GM18511 (cell line): ENCODE measurements around the gene TRAM2.

Source experiments
- ATAC-seq: cut with Tn5 transposase; IDR thresholded peaks from one replicate; pipeline ENCODE4 v1.9.1; 2021; ENCODE audit warnings: mild to moderate bottlenecking, moderate library complexity; ENCODE audit not compliant: unreplicated experiment

TRAM2 gene

GRCh38 chr6:52533491-52533890 lies 43.4 kb downstream of the TRAM2 start:
- no peak for ATAC-seq

DNA sequence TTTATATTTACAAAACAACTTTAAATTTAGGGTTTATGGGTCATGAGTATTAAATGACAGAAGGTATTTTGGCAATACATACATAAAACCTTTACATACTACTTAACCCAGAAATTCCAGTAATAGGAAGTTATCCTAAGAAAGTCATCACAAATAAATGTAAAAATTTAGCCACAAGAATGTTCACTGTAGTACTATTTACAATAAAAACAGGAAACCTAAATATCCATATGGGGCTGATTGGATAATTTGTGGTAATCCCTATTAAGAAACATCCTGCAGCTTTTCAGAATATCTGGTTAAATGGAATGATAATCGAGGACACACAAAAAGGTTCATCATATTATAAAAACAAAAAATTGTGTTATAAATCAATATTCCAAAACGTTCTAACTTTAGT lies 44.4 kb downstream of the TRAM2 start:
- ATAC-seq = no peak

GRCh38 chr6:52531834-52532233 lies 45.0 kb downstream of the TRAM2 start:
- ATAC-seq = no peak

- ATAC-seq = no peak
Observed at GRCh38 chr6:52531396-52531795, 45.5 kb downstream of the TRAM2 start.

GRCh38 chr6:52530351-52530750 lies 46.5 kb downstream of the TRAM2 start:
- ATAC-seq = no peak

DNA sequence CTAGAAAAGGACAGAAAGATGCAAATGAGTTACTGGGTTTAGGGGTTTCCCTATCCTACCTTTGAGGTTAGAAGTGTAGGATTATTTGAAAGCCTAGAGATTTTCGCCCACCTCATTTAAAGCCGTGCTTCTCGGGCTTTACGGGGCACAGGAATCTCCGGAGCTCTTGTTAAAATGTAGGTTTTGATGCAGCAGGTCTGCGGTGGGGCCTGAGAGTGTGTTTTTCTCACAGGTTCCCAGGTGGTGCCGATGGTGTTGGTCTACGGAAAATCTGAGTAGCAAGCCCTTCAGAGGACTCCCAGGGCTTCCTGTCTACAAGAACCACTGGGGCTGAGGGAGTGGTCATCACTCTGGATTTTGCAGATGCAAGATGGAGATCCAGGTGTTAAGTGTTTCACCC lies 47.5 kb downstream of the TRAM2 start:
- no peak for ATAC-seq

GRCh38 chr6:52527436-52527835 lies 49.4 kb downstream of the TRAM2 start:
- ATAC-seq = no peak

GRCh38 chr6:52526634-52527033 lies 50.2 kb downstream of the TRAM2 start:
- ATAC-seq = no peak

- ATAC-seq = no peak
Observed at GRCh38 chr6:52524918-52525317, 51.9 kb downstream of the TRAM2 start.

DNA sequence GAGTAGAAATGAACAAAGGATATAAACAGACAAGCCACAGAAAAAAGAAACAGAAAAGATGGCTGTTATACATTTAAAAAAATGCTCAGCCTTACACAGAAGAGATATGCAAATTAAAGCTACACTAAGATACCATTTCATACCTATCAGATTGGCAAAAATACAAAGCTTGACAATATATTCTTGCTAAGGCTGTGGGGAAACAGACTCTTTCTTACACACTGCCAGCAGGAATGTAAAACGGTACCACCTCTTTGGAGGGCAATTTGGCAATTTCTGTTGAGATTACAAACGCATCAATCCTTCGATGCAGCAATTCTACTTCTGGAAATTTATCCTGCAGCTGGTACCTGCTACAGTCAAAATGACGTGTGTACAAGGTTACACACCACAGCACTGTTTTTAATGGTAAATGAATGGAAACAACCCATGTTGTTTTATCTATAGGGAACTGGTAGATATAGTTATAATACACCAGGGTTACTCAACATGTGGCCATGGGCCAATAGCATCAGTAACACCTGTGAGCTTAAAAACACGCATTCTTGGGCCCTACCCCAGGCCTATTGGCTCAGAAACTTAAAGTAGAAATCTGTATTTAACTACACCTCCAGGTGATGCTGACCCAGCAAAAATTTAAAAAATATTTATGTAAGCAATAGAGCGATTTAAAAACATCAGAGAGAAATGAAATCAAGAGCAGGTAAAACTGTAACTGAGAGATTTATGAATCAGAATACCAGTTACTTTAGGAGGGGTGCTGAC lies 53.3 kb downstream of the TRAM2 start:
- ATAC-seq = no peak

- ATAC-seq = no peak
Observed at GRCh38 chr6:52522655-52523054, 54.2 kb downstream of the TRAM2 start.

- ATAC-seq = no peak
Observed at GRCh38 chr6:52522151-52522626, 54.7 kb downstream of the TRAM2 start.

- ATAC-seq = no peak
Observed at GRCh38 chr6:52519618-52520017, 57.2 kb downstream of the TRAM2 start.

DNA sequence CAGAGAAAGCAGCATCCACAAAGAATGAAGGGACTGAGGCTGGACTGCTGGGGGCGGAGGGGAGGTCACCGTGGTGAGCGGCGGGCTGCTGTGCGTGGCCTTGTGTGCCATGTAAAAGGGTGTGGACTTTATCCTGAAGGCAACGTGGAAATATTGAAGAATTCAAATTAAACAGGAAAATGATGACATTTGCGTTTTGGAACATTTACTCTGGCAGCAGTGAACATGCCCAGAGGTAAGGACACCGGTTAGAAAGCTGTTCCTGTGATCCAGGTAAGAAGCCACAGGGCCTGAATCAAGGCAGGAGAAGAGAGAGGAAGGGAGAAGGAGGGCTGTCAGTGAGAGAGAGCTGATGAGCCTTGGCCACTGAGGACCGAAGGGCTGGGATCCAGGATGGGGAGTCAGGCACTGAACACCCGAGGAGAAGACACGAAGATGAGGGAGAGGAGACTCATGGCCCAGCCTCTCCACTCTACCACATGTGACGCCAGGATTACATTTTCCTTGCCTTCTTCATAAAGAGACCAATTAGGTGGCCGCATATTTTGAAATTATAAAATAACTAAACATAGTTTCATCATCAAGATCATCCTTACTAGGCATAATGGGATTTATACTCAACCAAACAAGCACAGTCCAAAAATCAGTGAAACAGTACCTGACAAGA lies 58.4 kb downstream of the TRAM2 start:
- no peak for ATAC-seq

- peak; percentile 93 for ATAC-seq
Observed at GRCh38 chr6:52517502-52518278, 59.2 kb downstream of the TRAM2 start.

DNA sequence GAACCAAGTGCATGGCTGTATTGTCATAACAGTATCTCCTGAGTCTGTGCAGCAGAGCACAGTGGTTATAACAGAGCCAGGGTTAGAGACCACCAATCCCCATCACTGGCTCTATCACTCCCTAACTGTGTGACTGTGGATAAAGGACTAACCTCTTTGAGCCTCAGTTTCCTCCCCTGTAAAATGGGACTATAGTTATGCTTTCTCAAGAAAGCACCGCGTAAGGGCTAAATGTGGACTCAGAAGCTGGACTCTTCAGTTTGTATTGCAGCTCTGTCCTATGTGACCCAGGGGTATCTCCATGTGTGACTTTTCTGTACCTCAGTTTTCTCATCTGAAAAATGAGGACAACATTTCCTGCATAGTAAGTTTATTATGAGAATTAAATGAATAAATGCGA lies 59.9 kb downstream of the TRAM2 start:
- ATAC-seq = no peak

GRCh38 chr6:52516269-52516668 lies 60.6 kb downstream of the TRAM2 start:
- no peak for ATAC-seq

GRCh38 chr6:52515219-52515960 lies 61.5 kb downstream of the TRAM2 start:
- no peak for ATAC-seq

DNA sequence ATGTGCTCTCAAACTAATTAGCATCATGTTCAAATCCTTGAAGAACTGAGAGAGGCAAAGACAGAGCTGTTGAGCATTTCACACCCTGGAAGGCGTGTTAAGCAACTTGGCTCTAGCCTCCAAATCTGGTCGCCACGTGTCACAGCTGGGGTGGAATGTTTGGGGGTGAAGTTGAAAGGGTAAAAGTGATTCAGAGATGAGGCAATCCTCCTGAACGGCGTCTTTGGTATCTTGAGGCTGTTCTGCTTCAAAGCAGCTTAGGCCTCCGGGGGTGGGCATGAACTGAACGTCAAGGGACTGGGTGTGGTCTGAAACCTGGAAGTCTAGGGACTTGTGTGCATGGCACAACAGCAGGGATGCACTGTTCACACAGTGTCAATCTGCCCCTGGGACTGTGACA lies 62.3 kb downstream of the TRAM2 start:
- ATAC-seq = no peak

DNA sequence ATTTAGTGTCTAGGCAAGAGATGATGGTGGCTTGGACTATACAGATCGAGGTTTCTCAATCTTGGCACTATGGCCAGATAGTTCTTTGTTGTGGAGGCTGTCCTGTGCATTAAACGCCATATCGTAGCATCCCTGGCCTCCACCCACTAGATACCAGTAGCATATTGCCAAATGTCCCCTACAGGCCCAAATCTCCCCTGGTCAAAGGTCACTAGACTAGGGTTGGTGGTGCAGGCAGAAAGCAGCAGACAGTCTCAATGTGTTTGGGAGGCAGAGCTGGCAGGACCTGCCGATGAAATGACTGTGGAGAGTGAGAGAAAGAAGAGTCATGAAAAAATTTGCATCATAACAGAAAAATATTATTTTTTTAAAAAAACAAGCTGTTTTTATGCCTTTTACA lies 63.0 kb downstream of the TRAM2 start:
- no peak for ATAC-seq

DNA sequence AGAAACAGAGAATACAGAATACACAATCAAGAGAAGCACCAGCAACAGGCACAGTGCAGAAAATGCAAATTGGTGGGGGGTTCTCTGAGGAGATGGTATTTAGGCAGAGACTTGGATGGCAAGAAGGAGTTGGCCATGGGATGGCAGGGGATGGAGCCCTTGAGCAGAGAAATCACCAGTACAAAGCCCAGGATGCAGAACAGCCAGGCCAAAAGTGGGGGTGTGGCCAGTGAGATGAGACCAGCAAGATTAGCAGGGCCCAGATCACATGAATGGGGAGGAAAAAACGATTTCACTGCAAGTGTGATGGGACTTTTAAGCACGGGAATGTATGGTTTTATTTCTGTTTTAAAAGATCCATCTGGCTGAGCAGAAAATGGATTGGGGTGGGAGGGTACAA lies 63.4 kb downstream of the TRAM2 start:
- ATAC-seq = no peak
